ENCODE results near the gene ADAMTS17.
A peak's percentile ranks its signal among the peaks of the same experiment; 100 is the strongest.

ADAMTS17 gene

GRCh38 chr15:100245855-100246254 lies 95.9 kb downstream of the ADAMTS17 start:
- no peak for DNase-seq

- DNase-seq, result no peak
Measured at GRCh38 chr15:100245487-100245820, 96.3 kb downstream of the ADAMTS17 start.

GRCh38 chr15:100244796-100245486 lies 96.8 kb downstream of the ADAMTS17 start:
- no peak for DNase-seq

DNA sequence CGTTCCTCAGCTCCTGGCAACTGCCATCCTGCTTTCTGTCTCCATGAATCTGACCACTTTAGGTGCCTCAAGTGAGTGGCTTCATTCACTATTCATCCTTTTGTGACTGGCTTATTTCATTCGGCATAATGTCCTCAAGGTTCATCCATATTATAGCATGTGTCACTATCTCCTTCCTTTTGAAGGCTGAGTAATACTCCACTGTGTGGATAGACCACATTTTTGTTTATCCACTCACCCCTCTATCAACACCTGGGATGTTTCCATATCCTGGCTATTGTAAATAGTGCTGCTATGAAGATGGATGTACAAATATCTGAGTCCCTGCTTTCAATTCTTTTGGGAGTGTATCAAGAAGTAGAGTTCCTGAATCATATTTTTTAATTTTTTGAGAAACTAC lies 98.8 kb downstream of the ADAMTS17 start:
- no peak for DNase-seq

DNA sequence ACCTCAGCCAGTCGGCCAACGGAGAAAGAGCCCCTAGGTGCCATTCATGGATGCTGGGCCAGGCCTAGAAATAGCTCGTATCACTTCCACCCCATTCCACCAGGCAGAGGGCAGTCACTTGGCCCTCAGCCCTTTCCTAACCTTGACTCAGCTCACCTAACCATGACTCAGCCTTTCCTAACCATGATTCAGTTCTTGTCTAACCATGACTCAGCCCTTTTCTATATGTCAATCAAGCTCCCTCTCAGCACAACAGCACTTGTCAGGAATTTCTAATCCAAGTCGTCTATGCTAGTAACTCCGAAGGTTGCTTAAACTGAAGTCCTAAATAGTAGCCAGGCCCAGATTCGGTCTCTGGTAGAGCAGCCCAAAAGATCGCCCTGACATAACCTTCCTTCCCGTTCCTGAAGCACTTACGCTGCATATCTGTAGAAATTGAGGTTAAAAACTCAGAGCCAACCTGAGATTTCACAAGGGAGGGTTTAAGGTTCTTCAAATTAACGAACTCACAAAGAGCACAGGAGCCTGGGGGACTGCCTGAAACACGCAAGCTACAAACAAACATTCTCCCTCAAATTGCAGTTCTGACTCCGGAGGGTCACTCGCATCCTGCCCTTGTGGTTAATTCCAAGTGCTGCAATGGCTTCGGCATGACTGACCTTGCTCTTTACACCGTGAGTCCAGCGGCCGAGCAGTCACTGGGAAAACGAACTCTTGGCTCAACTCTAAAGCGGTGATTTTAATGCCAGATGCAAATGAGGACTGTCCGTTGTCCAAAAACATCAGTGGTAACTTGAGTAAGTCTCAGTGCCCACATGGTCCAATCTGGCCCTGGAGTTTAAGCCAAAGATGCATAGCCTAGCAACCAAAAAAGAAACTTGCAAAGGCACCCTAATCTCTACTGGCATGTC lies 99.9 kb downstream of the ADAMTS17 start:
- no peak for DNase-seq

DNA sequence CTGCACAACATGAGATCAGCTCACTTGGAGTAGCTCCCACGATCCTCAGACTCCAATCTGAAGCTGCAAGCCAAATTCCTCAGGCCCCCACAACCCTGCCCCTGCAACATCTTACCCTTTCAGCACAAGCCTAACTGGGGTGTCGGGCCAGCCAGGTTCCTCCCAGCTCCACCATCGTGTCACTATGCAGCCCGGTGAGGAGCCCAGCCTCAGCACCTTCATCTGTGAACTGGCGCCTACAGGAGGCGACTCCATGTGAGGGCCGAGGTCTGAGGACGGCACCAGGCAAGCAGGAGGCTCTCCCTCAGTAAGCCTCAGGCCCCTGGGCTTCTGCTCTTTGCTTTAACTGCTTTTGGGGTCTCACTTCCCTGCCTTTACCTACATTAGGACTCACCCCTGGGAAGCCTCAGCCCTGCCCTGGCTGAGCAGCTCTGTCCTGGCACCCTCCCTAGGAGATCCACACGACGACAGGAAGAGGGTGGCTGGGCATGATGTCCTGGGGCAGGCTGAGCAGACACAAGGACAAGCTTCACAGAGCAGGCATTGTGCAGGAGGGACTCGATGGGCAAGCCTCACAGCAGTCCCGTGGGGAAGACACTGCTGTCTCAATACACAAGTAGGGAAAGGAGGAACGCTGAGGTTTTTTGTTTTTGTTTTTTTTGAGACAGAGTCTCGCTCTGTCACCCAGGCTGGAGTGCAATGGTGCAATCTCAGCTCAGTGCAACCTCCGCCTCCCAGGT lies 104.6 kb downstream of the ADAMTS17 start:
- DNase-seq, result no peak

- DNase-seq, result no peak
Measured at GRCh38 chr15:100235030-100235617, 106.7 kb downstream of the ADAMTS17 start.

- no peak for DNase-seq
Measured at GRCh38 chr15:100234158-100235029, 107.4 kb downstream of the ADAMTS17 start.

- DNase-seq, result no peak
Measured at GRCh38 chr15:100230784-100231183, 111.0 kb downstream of the ADAMTS17 start.

GRCh38 chr15:100229181-100230163 lies 112.3 kb downstream of the ADAMTS17 start:
- DNase-seq, result peak; percentile 6

DNA sequence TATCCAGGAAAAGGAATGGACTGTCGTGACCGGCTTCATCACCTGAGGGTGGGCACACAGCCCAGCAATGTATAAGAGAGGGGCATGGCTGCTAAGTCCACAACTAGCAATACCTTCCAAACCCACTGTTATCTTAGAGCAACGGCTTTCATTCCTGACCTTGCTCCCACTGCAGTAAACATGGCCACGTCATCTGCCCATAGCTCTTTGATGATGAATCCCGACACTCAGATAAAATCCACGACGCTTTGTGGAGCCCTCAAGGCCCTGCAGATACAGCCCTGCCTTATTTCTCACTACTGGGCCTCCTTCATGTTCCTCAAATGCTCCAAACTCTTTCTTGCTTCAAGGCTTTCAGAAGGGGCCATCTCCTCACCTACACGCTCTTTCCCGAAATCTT lies 114.0 kb downstream of the ADAMTS17 start:
- DNase-seq, result no peak

DNA sequence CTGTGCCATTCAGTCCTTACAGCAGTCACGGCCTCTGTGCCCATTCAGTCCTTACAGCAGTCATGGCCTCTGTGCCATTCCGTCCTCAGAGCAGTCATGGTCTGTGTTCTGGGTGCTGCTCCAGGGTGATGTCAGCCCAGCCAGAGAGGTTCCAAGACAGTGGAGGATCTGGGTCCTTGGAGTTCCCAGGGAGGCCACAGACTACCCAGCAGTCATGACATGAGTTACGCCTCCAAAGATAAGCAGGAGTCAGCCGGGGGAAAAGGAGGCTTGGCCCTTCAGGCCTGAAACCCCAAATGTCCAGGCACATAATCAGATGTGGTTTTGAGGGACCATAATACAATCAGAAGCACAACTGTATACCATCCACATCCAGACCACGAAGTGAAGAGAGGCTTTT lies 115.7 kb downstream of the ADAMTS17 start:
- no peak for DNase-seq

GRCh38 chr15:100224206-100225185 lies 117.3 kb downstream of the ADAMTS17 start:
- no peak for DNase-seq

- no peak for DNase-seq
Measured at GRCh38 chr15:100222349-100222715, 119.4 kb downstream of the ADAMTS17 start.

- no peak for DNase-seq
Measured at GRCh38 chr15:100221471-100222348, 120.1 kb downstream of the ADAMTS17 start.

DNA sequence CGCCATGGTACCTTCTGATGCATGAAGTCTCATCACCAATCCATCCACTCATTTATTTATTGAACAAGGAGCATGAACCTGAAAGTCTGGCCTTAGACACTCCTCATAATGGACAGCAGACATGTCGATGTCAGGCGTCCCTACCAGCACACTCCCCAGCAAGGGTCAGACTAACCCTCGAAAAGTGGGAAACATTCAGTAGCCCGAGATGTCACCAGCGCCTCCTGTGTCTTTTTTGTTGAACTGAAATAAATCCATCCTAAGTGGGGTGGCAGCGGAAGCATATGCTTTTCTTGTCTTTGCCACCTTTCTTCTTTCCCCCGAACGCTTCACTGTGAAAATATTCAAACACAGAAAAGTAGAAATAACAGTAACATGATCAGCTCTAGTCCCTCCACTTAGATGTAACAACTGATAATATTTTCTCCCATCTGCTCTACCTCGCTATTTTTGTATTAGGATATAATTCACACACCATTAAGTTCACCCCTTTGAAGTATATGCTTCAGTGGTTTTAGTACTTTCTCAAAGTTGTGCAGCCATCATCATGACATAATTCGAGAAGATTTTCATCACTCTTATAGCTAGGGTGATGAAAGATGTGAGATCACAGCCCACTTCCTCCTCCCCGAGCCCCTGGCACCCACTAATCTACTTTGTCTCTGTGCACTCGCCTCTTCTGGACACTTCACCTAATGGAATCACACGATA lies 121.6 kb downstream of the ADAMTS17 start:
- DNase-seq, result no peak

- DNase-seq, result no peak
Measured at GRCh38 chr15:100218434-100218833, 123.3 kb downstream of the ADAMTS17 start.

DNA sequence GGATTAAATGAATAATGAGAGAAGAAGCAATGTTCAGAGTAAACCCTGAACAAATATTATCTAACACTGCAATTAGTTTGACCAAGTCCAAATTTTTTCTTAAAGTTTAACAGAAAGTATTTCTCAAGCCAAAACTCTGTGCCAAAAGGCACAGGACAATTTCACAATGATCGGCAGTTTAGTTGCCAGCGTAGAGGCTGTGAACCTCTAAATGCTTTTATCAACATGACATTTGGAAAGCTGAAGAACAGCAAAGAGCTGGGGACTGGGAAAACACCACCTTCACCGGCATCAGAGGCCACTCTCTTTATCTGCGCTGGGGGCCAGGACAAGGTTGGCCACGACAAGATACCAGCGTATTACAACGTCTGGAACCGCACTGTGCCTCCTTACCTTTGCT lies 125.6 kb downstream of the ADAMTS17 start:
- no peak for DNase-seq
